ENCODE results near the gene ESD.
A peak's percentile ranks its signal among the peaks of the same experiment; 100 is the strongest.

DNA sequence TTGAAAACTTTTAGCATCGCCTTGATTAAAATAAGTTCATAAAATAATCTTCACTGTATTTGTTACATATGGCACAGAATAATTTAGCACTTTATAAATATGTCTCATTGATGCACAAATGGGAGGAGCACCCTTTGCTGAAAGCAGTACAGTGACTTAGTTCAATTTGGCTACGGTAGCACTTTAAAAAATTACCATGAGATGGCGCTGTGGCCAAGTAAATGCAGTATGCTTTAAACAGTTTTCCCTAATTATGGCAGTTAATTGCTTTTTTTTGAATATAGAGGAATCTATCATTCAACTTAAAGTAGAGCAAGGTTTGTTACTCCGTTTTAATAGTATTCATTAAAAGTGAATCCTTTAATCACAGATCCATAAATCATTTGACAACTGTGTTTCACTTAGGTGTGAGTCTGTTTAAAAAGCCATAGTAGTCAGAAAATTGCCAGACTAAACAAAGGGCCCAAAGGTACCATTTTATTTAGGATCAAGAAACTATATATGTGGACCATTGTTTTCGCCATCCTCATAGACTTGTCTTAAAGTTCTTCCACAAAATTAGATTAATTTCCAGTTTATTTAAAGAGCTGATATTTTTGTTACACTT is 34.7 kb upstream of the ESD start:
- TF ChIP-seq, protein P1, sequence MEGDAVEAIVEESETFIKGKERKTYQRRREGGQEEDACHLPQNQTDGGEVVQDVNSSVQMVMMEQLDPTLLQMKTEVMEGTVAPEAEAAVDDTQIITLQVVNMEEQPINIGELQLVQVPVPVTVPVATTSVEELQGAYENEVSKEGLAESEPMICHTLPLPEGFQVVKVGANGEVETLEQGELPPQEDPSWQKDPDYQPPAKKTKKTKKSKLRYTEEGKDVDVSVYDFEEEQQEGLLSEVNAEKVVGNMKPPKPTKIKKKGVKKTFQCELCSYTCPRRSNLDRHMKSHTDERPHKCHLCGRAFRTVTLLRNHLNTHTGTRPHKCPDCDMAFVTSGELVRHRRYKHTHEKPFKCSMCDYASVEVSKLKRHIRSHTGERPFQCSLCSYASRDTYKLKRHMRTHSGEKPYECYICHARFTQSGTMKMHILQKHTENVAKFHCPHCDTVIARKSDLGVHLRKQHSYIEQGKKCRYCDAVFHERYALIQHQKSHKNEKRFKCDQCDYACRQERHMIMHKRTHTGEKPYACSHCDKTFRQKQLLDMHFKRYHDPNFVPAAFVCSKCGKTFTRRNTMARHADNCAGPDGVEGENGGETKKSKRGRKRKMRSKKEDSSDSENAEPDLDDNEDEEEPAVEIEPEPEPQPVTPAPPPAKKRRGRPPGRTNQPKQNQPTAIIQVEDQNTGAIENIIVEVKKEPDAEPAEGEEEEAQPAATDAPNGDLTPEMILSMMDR (conservative IDR thresholded peaks at IDR 0.05; ENCODE audit: low read depth, low read length): peak; percentile 87
- TF ChIP-seq EZH2phosphoT487 (IDR thresholded peaks at IDR 0.05; ENCODE audit: borderline replicate concordance, low read length) (no peak), EZH2 (IDR thresholded peaks at IDR 0.05; ENCODE audit: low read length, unreplicated experiment) (no peak)
